ENCODE measurements around the gene TK2. TPM values are rescaled to one million over a fixed set of nuclear protein-coding genes. Genes with fewer than 3 reads are reported as not detected.

TK2 gene
- polyA plus RNA-seq, 1 experiment, result 42.7 TPM

GRCh38 chr16:66477028-66477515 is 72.8 kb downstream of the TK2 start:
- Histone ChIP-seq H3K36me3 (ENCODE audit: control insufficient read depth, insufficient read depth, low read length) (no peaks in the 10 kb centered on the region), H3K4me3 (ENCODE audit: low read depth, low read length) (no peak overlapping the region), H3K27me3 (ENCODE audit: control insufficient read depth, insufficient read depth, low read length) (peaks cover 6% of the 10 kb centered on the region; the same call in 1 of the 2 replicates)
- ChIA-PET CTCF (interaction anchor here (0.8 to 4.7 kb wide), 13 partner anchors 7 to 391 kb away, joined by 3 to 34 read pairs (median 4); no protein-coding TSS in a partner anchor), POLR2A (no interaction called here)
- no peak for DNase-seq (ENCODE audit: low read depth)
- TF ChIP-seq CTCF (IDR thresholded peaks at IDR 0.05; ENCODE audit: insufficient read depth, low read depth, low read length), result no peak

DNA sequence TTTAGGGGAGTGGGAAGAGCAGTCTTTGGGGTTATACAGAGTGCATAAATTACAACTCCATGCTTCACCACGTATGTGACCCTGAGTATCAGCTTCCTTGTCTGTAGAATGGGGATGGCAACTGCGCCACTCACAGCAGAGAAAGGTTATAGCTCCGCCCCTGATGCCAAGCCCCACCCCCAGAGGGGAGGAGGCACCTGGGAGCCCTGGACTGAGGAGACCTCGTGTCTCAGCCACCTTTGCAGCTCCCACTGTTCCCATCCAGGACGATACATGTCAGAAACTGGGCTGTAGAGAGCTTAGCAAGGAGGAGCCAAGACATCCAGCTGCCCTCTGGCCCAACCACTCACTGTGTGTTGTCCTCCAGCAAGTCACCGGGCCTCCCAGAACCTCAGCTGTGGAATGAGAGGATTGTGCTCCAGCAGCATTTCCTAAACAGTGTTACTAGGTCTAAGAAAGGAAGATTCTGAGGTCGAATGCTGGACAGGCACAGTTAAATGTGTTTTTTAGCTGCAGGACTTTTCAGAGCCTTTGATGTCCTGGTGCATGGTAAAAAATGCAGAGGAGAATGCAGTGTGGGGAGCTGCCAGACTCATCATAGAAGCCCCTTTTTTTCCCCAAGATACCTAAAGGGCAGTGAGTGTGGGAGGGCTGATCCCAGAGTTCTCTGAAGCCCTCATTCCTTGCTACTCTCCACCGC is 73.4 kb downstream of the TK2 start:
- no peaks in the 10 kb centered on the region for H3K36me3 ChIP-seq (ENCODE audit: control insufficient read depth, insufficient read depth, low read length)
- TF ChIP-seq CTCF (IDR thresholded peaks at IDR 0.05; ENCODE audit: insufficient read depth, low read depth, low read length), result no peak
- ChIA-PET POLR2A (no interaction called here), CTCF (interaction anchor here (0.6 to 4.7 kb wide), 17 partner anchors 8 to 392 kb away, joined by 3 to 34 read pairs (median 4); no protein-coding TSS in a partner anchor)
- H3K27me3 ChIP-seq (ENCODE audit: control insufficient read depth, insufficient read depth, low read length), result peaks cover 6% of the 10 kb centered on the region; the same call in 1 of the 2 replicates
- DNase-seq (ENCODE audit: low read depth), result no peak
- no peak overlapping the region for H3K4me3 ChIP-seq (ENCODE audit: low read depth, low read length)

- Histone ChIP-seq H3K27me3 (ENCODE audit: control insufficient read depth, insufficient read depth, low read length) (peaks cover 8% of the 10 kb centered on the region; the same call in 1 of the 2 replicates), H3K36me3 (ENCODE audit: control insufficient read depth, insufficient read depth, low read length) (no peaks in the 10 kb centered on the region), H3K4me3 (ENCODE audit: low read depth, low read length) (no peak overlapping the region)
- no peak for DNase-seq (ENCODE audit: low read depth)
- ChIA-PET CTCF (interaction anchor here (1.7 to 3.7 kb wide), 4 partner anchors 12 to 69 kb away, joined by 3 to 12 read pairs (median 8); no protein-coding TSS in a partner anchor), POLR2A (interaction anchor here (0.5 kb wide), 1 partner anchor 33 kb away, joined by 3 read pairs; no protein-coding TSS in a partner anchor)
- TF ChIP-seq CTCF (IDR thresholded peaks at IDR 0.05; ENCODE audit: insufficient read depth, low read depth, low read length), result no peak
These were observed 74.7 kb downstream of the TK2 start for GRCh38 chr16:66475232-66475631.

DNA sequence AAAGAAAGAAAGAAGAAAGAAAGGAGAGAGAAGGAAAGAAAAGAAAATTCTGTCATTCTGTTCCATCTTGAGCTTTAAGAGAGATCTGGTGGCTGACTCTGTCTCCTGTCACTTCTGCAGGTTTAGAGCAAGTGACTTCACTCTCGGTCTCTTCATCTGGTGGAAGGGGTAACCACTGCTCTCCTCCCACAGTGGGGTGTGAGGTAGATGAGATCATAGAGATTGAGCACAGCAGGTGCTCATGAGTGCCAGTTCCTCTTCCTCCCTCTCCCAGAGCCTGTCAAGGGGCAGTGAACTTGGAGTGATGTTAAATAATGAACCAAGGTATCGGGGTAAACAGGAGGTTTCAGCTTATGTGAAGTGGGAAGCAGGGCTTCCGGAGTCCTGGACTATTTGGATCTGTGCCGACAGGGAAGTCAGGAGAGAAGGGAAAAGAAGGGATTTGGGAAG is 75.1 kb downstream of the TK2 start:
- no peak for TF ChIP-seq CTCF (IDR thresholded peaks at IDR 0.05; ENCODE audit: insufficient read depth, low read depth, low read length)
- ChIA-PET CTCF (interaction anchor here (1.8 to 3.7 kb wide), 4 partner anchors 8 to 68 kb away, joined by 5 to 12 read pairs (median 10); no protein-coding TSS in a partner anchor), POLR2A (interaction anchor here (0.5 kb wide), 1 partner anchor 33 kb away, joined by 3 read pairs; no protein-coding TSS in a partner anchor)
- Histone ChIP-seq H3K36me3 (ENCODE audit: control insufficient read depth, insufficient read depth, low read length) (no peaks in the 10 kb centered on the region), H3K27me3 (ENCODE audit: control insufficient read depth, insufficient read depth, low read length) (peaks cover 8% of the 10 kb centered on the region; the same call in 1 of the 2 replicates), H3K4me3 (ENCODE audit: low read depth, low read length) (no peak overlapping the region)
- DNase-seq (ENCODE audit: low read depth), result no peak
